Measurements from ENCODE around the gene CNOT8.

Gene CNOT8

DNA sequence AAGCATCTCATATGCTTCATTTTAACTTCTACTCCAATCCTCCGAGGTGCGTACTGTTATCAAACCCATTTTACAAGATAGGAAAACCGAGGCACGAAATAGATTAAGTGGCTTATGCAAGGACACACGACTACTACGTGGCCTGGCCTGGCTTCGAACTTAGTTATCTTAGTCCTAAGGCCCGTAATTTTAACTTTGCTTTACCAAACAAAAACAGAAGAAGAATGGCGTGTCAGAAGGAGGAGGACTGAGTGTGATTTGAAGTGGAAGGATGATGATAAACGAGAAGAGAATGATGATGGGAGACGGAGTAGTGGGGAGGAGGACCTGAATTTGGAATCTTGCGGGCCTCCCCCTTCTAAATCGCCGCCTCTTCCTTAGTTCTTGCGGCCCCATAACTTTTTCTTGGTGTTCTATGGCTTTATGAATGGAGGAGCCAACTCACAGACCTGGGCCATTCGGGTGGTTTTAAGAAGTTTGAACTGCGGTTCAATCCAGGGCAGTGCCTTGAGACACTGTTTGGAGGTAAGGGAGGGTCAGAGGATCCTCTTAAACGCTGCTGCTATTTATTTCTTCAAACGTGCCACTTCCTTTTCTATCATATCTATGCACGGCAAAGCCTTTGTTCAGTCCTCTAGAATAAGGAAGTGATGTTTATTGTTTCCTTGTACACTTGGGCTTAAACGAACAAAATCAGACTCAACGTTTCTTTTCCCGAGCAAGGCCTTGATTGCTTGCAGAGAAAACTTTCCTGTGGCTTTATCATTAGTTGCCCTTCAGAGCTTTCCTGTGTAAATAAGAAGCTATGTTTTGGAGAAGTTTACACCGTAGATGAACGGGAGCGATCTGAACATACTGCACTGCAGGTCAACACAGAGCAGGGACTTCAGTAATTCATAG, 795 bp downstream of the CNOT8 start:
- DNase-seq (ENCODE audit: low read depth), result no peak
- TF ChIP-seq, protein P1, sequence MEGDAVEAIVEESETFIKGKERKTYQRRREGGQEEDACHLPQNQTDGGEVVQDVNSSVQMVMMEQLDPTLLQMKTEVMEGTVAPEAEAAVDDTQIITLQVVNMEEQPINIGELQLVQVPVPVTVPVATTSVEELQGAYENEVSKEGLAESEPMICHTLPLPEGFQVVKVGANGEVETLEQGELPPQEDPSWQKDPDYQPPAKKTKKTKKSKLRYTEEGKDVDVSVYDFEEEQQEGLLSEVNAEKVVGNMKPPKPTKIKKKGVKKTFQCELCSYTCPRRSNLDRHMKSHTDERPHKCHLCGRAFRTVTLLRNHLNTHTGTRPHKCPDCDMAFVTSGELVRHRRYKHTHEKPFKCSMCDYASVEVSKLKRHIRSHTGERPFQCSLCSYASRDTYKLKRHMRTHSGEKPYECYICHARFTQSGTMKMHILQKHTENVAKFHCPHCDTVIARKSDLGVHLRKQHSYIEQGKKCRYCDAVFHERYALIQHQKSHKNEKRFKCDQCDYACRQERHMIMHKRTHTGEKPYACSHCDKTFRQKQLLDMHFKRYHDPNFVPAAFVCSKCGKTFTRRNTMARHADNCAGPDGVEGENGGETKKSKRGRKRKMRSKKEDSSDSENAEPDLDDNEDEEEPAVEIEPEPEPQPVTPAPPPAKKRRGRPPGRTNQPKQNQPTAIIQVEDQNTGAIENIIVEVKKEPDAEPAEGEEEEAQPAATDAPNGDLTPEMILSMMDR (IDR thresholded peaks at IDR 0.05; ENCODE audit: low read depth, low read length, missing control alignments), result no peak

DNA sequence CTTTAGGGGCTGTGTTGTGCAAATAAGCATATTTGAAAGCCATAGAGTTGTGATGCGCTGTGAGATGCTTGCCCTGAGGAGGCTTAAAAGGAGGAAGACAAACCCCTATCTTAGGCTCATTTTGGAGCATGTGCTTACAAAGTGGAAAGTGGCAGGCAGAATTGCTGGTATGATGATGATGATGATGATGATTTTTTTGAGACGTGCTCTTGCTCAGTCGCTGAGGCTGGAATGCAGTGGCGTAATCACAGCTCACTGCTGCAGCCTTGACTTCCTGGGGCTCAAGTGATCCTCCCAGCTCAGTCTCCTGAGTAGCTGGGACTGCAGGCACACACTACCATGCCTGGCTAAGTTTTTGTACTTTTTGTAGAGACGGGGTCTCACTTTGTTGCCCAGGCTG, 1.7 kb downstream of the CNOT8 start:
- peak overlapping the region; percentile 89 for H3K4me3 ChIP-seq (ENCODE audit: low read depth, low read length)
- TF ChIP-seq, protein P1 (IDR thresholded peaks at IDR 0.05; ENCODE audit: low read depth, low read length, missing control alignments), result no peak
- no peak for DNase-seq (ENCODE audit: low read depth)

More for the DNA sequence above, 795 bp downstream of the CNOT8 start:
- H3K4me3 ChIP-seq (ENCODE audit: low read depth, low read length), result peak overlapping the region; percentile 89

DNA sequence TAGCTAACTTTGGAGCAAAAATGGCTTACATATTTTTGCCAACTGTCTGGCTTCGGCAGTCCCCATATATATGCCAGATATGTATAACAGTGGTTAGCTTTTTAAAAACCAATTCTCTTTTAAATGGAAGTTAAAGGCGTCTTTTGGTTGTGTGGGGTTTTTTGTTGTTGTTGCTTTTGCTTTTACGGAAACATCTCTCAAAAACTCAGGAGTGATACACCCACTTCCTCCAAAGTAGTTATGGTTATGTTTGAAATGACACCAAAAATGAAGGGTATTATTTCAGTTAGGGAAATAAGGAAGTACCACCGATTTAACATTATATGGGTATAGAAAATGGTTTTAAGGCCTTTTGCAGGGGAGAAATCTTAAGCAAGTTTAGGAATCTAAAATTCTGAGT, 2.3 kb downstream of the CNOT8 start:
- H3K4me3 ChIP-seq (ENCODE audit: low read depth, low read length), result peak overlapping the region; percentile 89
- DNase-seq (ENCODE audit: low read depth), result no peak

DNA sequence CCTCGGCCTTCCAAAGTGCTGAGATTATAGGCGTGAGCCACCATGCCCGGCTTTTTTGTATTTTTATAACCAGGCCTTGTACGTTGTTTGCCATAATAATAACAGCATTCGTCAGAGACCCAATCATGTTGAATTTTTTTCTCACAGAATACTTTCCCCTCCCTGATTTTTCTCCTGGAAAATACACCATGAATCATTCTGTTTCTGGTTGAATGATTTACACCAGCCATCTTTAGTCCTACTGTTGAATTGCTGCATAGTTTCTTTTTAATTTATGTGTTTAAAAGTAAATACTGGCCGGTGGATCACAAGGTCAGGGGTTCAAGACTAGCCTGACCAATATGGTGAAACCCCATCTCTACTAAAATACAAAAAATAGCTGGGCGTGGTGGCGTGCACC, 3.5 kb downstream of the CNOT8 start:
- TF ChIP-seq, protein P1 (IDR thresholded peaks at IDR 0.05; ENCODE audit: low read depth, low read length, missing control alignments), result no peak
- H3K4me3 ChIP-seq (ENCODE audit: low read depth, low read length), result no peak overlapping the region
- DNase-seq (ENCODE audit: low read depth), result no peak

More for the DNA sequence above, 2.3 kb downstream of the CNOT8 start:
- TF ChIP-seq, protein P1 (IDR thresholded peaks at IDR 0.05; ENCODE audit: low read depth, low read length, missing control alignments), result no peak

DNA sequence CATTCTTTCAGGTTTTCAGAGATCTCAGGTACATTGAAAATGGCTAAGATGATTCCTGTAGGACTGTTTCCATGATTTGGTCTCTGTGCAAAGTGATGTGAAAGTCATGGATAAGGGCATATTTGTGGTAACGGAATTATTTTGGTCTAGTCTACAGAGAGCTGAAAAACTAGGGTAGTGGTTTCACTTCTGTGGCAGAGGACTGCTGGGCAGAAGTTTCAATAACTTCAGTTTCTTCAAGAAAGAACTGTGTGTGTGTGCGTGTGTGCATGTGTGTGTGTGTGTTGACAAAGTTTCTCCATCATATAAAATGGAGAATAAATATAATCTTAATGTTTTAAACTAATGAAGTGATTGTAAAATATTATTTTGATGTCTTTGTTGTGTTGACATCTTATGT, 4.3 kb downstream of the CNOT8 start:
- no peak for DNase-seq (ENCODE audit: low read depth)
- H3K4me3 ChIP-seq (ENCODE audit: low read depth, low read length), result no peak overlapping the region
- TF ChIP-seq, protein P1 (IDR thresholded peaks at IDR 0.05; ENCODE audit: low read depth, low read length, missing control alignments), result no peak

DNA sequence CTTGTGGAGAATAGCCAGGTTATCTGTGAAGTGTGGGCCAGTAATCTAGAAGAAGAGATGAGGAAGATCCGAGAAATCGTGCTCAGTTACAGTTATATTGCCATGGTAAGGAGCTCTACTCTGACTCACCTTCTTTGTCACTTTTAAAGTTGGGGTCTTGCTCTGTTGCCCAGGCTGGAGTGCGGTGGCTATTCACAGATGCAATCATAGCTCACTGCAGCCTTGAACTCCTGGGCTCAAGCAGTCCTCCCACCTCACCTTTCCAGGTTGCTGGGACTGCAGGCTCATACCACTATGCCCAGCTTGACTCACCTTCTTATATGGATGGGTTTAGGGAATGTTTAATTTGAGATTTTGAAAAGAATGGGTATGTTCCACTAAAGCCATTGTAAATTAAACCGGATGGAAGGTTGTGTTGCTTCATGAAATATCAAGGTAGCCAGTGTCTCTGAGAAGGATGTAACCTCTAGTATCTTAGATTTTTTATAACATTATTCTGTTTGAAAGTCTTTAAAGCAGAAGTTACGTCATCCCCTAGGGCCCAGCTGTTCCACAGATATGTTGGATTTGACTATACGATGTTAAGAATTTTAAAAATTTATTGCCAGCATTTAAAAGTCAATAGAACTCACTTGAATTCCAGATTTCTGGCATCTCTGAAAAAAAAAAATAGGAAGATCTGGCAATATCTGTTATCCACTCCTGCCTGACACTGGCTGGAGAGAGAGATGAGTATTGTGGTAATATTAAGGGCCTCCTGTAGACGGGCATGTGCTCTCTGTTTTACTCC, 5.1 kb downstream of the CNOT8 start:
- TF ChIP-seq, protein P1 (IDR thresholded peaks at IDR 0.05; ENCODE audit: low read depth, low read length, missing control alignments), result no peak
- no peak overlapping the region for H3K4me3 ChIP-seq (ENCODE audit: low read depth, low read length)
- DNase-seq (ENCODE audit: low read depth), result no peak
